HCT116 (cell line): Measurements from ENCODE around the gene CPNE5. TPM values are rescaled to one million over a fixed set of nuclear protein-coding genes. Genes with fewer than 3 reads are reported as not detected.

ENCODE experiments used
- ATAC-seq: fragments of 200-7000 bp; cut with Tn5 transposase; 2 replicates; pipeline ENCODE4 v1.9.1; 2020; ENCODE audit warnings: mild to moderate bottlenecking, moderate library complexity
- BruUV-seq: library from RNA; stranded (reverse); fragments of 400-500 nt; replicated peaks from 2 replicates; lab custom pipeline; 2021; lab: Mats Ljungman, UMichigan
- CTCF ChIA-PET: fragments of 300-600 bp; sonication (Branson Sonifier 250); formaldehyde crosslinking; loops from one replicate; lab custom pipeline; 2021; ENCODE audit warnings: antibody characterized with exemption; lab: Charles Lee
- POLR2A ChIA-PET: fragments of 300-600, 350-600 bp; sonication (Branson Sonifier 250); formaldehyde crosslinking; loops from one replicate; lab custom pipeline; 2021; ENCODE audit warnings: antibody characterized with exemption; lab: Charles Lee
- RAD21 ChIA-PET, 2 experiments: fragments of 300-600 bp; sonication (Branson Sonifier 250); formaldehyde crosslinking; loops; one replicate each; lab custom pipeline; 2023; ENCODE audit warnings: low total read pairs in 2 of 2; ENCODE audit not compliant: uncharacterized antibody in 2 of 2, unreplicated experiment in 2 of 2, low non-redundant PET in 1 of 2; lab: Charles Lee
- DNase-seq: peaks from one replicate; pipeline ENCODE4 v3.0.0-alpha.2; 2010; ENCODE audit warnings: low read depth, low spot score
- H2AFZ ChIP-seq: fragments of 200-600 bp; shearing (Covaris generic), sonication (generic); 2 replicates; pipeline ENCODE4 v1.6.1; 2017; ENCODE audit warnings: low read depth, mixed run types, mixed read lengths, antibody characterized with exemption, low read length; ENCODE audit not compliant: poor library complexity, severe bottlenecking
- H3K27ac ChIP-seq: 2 replicates; pipeline ENCODE4 v1.5.1; 2012; ENCODE audit warnings: low read depth, low read length
- H3K27me3 ChIP-seq: fragments of 200-600 bp; sonication (generic); 2 replicates; pipeline ENCODE4 v1.6.1; 2016; ENCODE audit warnings: mixed run types, low read length, mixed read lengths; ENCODE audit not compliant: insufficient read depth
- H3K36me3 ChIP-seq, 2 experiments: fragments of 200-500 bp in 1 of 2; fragments of 200-600 bp in 1 of 2; sonication (Bioruptor generic) in 1 of 2; sonication (generic) in 1 of 2; 2 replicates each; pipeline versions ENCODE4 v1.5.1 to v1.6.1; 2014 to 2016; ENCODE audit warnings: low read length in 2 of 2, inconsistent platforms in 1 of 2, mixed read lengths in 1 of 2, mixed run types in 1 of 2; ENCODE audit not compliant: insufficient read depth in 2 of 2, control insufficient read depth in 1 of 2
- H3K4me1 ChIP-seq, 2 experiments: fragments of 200-600 bp in 1 of 2; sonication (generic) in 1 of 2; 2 replicates each; pipeline versions ENCODE4 v1.5.1 to v1.6.1; 2012 to 2017; ENCODE audit warnings: low read length in 2 of 2, inconsistent platforms in 1 of 2, mild to moderate bottlenecking in 1 of 2, mixed read lengths in 1 of 2, mixed run types in 1 of 2, moderate library complexity in 1 of 2; ENCODE audit not compliant: insufficient read depth in 2 of 2, control insufficient read depth in 1 of 2
- H3K4me2 ChIP-seq: fragments of 200-600 bp; sonication (generic); 2 replicates; pipeline ENCODE4 v1.6.1; 2017; ENCODE audit warnings: mixed run types, low read length, mixed read lengths
- H3K4me3 ChIP-seq, 2 experiments: fragments of 200-600 bp in 1 of 2; sonication (generic) in 1 of 2; replicated peaks in 1 of 2; 2 replicates each; pipeline ENCODE4 v1.5.1; 2011 to 2016; ENCODE audit warnings: low read length in 2 of 2, control low read depth in 1 of 2, low read depth in 1 of 2, mild to moderate bottlenecking in 1 of 2, mixed read lengths in 1 of 2, mixed run types in 1 of 2
- H3K79me2 ChIP-seq: fragments of 200-600 bp; sonication (generic); 2 replicates; pipeline ENCODE4 v1.6.1; 2017; ENCODE audit warnings: mild to moderate bottlenecking, mixed run types, low read length, moderate library complexity, mixed read lengths; ENCODE audit not compliant: insufficient read depth
- H3K9ac ChIP-seq: fragments of 200-600 bp; sonication (generic); 2 replicates; pipeline ENCODE4 v1.6.1; 2016; ENCODE audit warnings: low read length, mixed read lengths
- H3K9me2 ChIP-seq: fragments of 200-600 bp; sonication (generic), shearing (Covaris generic); 2 replicates; pipeline ENCODE4 v1.6.1; 2017; ENCODE audit warnings: mixed run types, mild to moderate bottlenecking, moderate library complexity; ENCODE audit not compliant: insufficient read depth
- H3K9me3 ChIP-seq, 2 experiments: fragments of 200-500 bp in 1 of 2; fragments of 200-600 bp in 1 of 2; sonication (Bioruptor generic) in 1 of 2; sonication (generic) in 1 of 2; 2 replicates each; pipeline ENCODE4 v1.6.1; 2014 to 2017; ENCODE audit warnings: low read length in 2 of 2, mixed read lengths in 2 of 2, inconsistent platforms in 1 of 2, low read depth in 1 of 2, mild to moderate bottlenecking in 1 of 2, mixed run types in 1 of 2, moderate library complexity in 1 of 2; ENCODE audit not compliant: control insufficient read depth in 1 of 2, insufficient read depth in 1 of 2
- H4K20me1 ChIP-seq: fragments of 200-600 bp; sonication (generic), shearing (Covaris generic); 2 replicates; pipeline ENCODE4 v1.6.1; 2017; ENCODE audit warnings: mixed run types, mild to moderate bottlenecking, moderate library complexity; ENCODE audit not compliant: insufficient read depth
- ATF3 ChIP-seq: IDR thresholded peaks from 2 replicates; pipeline ENCODE4 v1.6.1; 2012
- CEBPB ChIP-seq: IDR thresholded peaks from 2 replicates; pipeline ENCODE4 v1.6.1; 2012; ENCODE audit warnings: low read depth
- ELF1 ChIP-seq: IDR thresholded peaks from 2 replicates; pipeline ENCODE4 v1.6.1; 2012; ENCODE audit warnings: low read depth, borderline replicate concordance
- EZH2 ChIP-seq: fragments of 200-600 bp; sonication (generic); IDR thresholded peaks from 2 replicates; pipeline ENCODE4 v1.6.1; 2017; ENCODE audit warnings: antibody characterized with exemption, mixed run types
- EZH2phosphoT487 ChIP-seq: fragments of 200-600 bp; IDR thresholded peaks from 2 replicates; pipeline ENCODE4 v1.6.1; 2018; ENCODE audit warnings: antibody characterized with exemption, borderline replicate concordance
- JUND ChIP-seq: IDR thresholded peaks from 2 replicates; pipeline ENCODE4 v1.6.1; 2012
- RAD21 ChIP-seq: IDR thresholded peaks from 2 replicates; pipeline ENCODE4 v1.6.1; 2012; ENCODE audit warnings: low read depth, mild to moderate bottlenecking
- SIN3A ChIP-seq: IDR thresholded peaks from 2 replicates; pipeline ENCODE4 v1.6.1; 2012; ENCODE audit warnings: low read depth
- SP1 ChIP-seq: IDR thresholded peaks from 2 replicates; pipeline ENCODE4 v1.6.1; 2012; ENCODE audit warnings: low read depth
- SRF ChIP-seq: IDR thresholded peaks from 2 replicates; pipeline ENCODE4 v1.6.1; 2012; ENCODE audit warnings: low read depth
- TCF7L2 ChIP-seq: IDR thresholded peaks from 2 replicates; pipeline ENCODE4 v1.7.0; 2011; ENCODE audit warnings: borderline replicate concordance, inconsistent platforms; ENCODE audit not compliant: insufficient read depth, insufficient read length; ENCODE audit errors: extremely low read depth
- YY1 ChIP-seq: IDR thresholded peaks from 2 replicates; pipeline ENCODE4 v1.6.1; 2011; ENCODE audit warnings: low read length, low read depth, moderate library complexity, mild to moderate bottlenecking; ENCODE audit not compliant: insufficient replicate concordance; ENCODE audit errors: extremely low read depth
- ZFX ChIP-seq: fragments of 450-650 bp; IDR thresholded peaks from 2 replicates; pipeline ENCODE4 v1.6.1; 2017
- intact Hi-C: fragments of 100-400 bp; cut with micrococcal nuclease; formaldehyde crosslinking; loops from 2 replicates; pipeline ENCODE4 v1.10.0; 2022
- total RNA-seq: library from RNA; stranded (reverse); gene quantifications from one replicate; pipeline ENCODE4 v1.2.1, GENCODE V29; 2021; ENCODE audit not compliant: unreplicated experiment
- TF ChIP-seq, protein P1 (sequence below): IDR thresholded peaks from 2 replicates; pipeline ENCODE4 v1.6.1; 2012; ENCODE audit warnings: low read depth
- TF ChIP-seq, protein P2 (sequence below): IDR thresholded peaks from 2 replicates; pipeline ENCODE4 v1.6.1; 2011; ENCODE audit warnings: mild to moderate bottlenecking, low read length, moderate library complexity; ENCODE audit not compliant: insufficient replicate concordance; ENCODE audit errors: extremely low read depth
- TF ChIP-seq, protein P3 (sequence below): IDR thresholded peaks from 2 replicates; pipeline ENCODE4 v1.6.1; 2012

Gene CPNE5
- total RNA-seq, 1 experiment from 2014 or later, result not detected

DNA sequence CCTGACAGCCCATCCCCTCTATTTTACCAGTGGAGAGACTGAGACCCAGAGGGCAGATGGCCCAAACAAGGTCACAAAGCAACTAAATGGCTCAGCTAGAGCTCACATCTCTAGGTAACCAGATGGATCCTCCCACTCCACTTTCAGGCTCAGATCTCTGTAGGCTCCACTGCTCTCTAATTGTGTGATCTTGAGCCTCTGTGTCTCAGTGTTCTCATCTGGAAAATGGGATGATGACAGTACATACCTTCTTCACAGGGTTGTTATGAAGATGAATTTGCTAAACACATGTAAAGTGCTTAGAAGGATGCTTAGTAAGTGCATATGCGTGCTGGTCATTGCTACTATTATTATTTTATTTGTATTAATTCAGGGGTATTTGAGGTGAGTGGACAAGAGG lies 101.1 kb downstream of the CPNE5 start:
- ATAC-seq, result no peak
- H2AFZ ChIP-seq, result no peak overlapping the region
- RAD21 ChIA-PET, result no interaction called here
- no peaks in the 10 kb centered on the region for H4K20me1 ChIP-seq
- no peaks in the 10 kb centered on the region for H3K27me3 ChIP-seq
- no peaks in the 10 kb centered on the region for H3K9me3 ChIP-seq
- no TSS peak for BruUV-seq
- intact Hi-C loops, result no loop called here
- H3K9me2 ChIP-seq, result no peaks in the 10 kb centered on the region
- TF ChIP-seq JUND (no peak), ZFX (no peak), CEBPB (no peak), SRF (no peak), YY1 (no peak), SP1 (no peak), ATF3 (no peak), EZH2phosphoT487 (no peak), TCF7L2 (no peak), ELF1 (no peak), RAD21 (no peak), EZH2 (no peak), SIN3A (no peak)
- TF ChIP-seq, protein P1, sequence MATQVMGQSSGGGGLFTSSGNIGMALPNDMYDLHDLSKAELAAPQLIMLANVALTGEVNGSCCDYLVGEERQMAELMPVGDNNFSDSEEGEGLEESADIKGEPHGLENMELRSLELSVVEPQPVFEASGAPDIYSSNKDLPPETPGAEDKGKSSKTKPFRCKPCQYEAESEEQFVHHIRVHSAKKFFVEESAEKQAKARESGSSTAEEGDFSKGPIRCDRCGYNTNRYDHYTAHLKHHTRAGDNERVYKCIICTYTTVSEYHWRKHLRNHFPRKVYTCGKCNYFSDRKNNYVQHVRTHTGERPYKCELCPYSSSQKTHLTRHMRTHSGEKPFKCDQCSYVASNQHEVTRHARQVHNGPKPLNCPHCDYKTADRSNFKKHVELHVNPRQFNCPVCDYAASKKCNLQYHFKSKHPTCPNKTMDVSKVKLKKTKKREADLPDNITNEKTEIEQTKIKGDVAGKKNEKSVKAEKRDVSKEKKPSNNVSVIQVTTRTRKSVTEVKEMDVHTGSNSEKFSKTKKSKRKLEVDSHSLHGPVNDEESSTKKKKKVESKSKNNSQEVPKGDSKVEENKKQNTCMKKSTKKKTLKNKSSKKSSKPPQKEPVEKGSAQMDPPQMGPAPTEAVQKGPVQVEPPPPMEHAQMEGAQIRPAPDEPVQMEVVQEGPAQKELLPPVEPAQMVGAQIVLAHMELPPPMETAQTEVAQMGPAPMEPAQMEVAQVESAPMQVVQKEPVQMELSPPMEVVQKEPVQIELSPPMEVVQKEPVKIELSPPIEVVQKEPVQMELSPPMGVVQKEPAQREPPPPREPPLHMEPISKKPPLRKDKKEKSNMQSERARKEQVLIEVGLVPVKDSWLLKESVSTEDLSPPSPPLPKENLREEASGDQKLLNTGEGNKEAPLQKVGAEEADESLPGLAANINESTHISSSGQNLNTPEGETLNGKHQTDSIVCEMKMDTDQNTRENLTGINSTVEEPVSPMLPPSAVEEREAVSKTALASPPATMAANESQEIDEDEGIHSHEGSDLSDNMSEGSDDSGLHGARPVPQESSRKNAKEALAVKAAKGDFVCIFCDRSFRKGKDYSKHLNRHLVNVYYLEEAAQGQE, result no peak
- TF ChIP-seq, protein P2, sequence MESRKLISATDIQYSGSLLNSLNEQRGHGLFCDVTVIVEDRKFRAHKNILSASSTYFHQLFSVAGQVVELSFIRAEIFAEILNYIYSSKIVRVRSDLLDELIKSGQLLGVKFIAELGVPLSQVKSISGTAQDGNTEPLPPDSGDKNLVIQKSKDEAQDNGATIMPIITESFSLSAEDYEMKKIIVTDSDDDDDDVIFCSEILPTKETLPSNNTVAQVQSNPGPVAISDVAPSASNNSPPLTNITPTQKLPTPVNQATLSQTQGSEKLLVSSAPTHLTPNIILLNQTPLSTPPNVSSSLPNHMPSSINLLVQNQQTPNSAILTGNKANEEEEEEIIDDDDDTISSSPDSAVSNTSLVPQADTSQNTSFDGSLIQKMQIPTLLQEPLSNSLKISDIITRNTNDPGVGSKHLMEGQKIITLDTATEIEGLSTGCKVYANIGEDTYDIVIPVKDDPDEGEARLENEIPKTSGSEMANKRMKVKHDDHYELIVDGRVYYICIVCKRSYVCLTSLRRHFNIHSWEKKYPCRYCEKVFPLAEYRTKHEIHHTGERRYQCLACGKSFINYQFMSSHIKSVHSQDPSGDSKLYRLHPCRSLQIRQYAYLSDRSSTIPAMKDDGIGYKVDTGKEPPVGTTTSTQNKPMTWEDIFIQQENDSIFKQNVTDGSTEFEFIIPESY, result no peak
- TF ChIP-seq, protein P3, sequence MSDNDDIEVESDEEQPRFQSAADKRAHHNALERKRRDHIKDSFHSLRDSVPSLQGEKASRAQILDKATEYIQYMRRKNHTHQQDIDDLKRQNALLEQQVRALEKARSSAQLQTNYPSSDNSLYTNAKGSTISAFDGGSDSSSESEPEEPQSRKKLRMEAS, result no peak
- H3K9ac ChIP-seq, result no peak overlapping the region
- POLR2A ChIA-PET, result no interaction called here
- no peak for DNase-seq
- H3K4me2 ChIP-seq, result no peak overlapping the region
- no peaks in the 10 kb centered on the region for H3K36me3 ChIP-seq
- H3K4me1 ChIP-seq, result no peaks in the 10 kb centered on the region
- no peak overlapping the region for H3K27ac ChIP-seq
- CTCF ChIA-PET, result no interaction called here
- no peak overlapping the region for H3K4me3 ChIP-seq
- no peaks in the 10 kb centered on the region for H3K79me2 ChIP-seq
